D721Med (cell line): ENCODE measurements around the gene SMOC2.

Source experiments
- DNase-seq: peaks from one replicate; pipeline ENCODE4 v3.0.0; 2011; ENCODE audit warnings: low spot score; ENCODE audit not compliant: insufficient read length
- FAIRE-seq: peaks from 2 replicates; lab custom pipeline; 2011; peaks lifted over from hg19 to GRCh38; lab: Jason Lieb, UNC
- TF ChIP-seq, protein P1 (sequence below): IDR thresholded peaks from 2 replicates; pipeline ENCODE4 v1.5.1; 2012; ENCODE audit warnings: mild to moderate bottlenecking, control low read depth; ENCODE audit not compliant: insufficient read depth; ENCODE audit errors: missing control alignments

SMOC2 gene

GRCh38 chr6:168442646-168443045, 1.7 kb downstream of the SMOC2 start:
- DNase-seq (no peak), FAIRE-seq (no peak)
- TF ChIP-seq, protein P1, sequence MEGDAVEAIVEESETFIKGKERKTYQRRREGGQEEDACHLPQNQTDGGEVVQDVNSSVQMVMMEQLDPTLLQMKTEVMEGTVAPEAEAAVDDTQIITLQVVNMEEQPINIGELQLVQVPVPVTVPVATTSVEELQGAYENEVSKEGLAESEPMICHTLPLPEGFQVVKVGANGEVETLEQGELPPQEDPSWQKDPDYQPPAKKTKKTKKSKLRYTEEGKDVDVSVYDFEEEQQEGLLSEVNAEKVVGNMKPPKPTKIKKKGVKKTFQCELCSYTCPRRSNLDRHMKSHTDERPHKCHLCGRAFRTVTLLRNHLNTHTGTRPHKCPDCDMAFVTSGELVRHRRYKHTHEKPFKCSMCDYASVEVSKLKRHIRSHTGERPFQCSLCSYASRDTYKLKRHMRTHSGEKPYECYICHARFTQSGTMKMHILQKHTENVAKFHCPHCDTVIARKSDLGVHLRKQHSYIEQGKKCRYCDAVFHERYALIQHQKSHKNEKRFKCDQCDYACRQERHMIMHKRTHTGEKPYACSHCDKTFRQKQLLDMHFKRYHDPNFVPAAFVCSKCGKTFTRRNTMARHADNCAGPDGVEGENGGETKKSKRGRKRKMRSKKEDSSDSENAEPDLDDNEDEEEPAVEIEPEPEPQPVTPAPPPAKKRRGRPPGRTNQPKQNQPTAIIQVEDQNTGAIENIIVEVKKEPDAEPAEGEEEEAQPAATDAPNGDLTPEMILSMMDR, result no peak

DNA sequence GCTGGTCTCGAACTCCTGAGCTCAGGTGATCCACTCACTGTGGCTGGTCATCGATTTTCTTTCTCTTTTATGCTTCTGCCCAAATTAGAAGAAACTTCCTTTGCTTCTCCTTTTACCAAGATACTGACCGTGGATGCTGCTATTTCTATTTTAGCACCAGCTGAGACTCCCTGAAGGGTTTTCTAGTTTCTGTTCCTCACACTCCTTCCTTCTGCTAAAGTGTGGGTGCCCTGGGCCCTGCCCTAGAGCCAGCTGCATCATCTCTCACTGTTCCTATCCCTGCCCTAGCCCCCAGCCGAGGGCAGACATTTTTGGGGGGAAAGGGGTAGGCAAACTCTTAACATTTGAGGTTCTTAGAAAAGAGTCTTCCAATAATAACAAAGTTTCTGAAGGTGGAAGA, 6.3 kb downstream of the SMOC2 start:
- TF ChIP-seq, protein P1, result no peak
- no peak for FAIRE-seq
- no peak for DNase-seq

DNA sequence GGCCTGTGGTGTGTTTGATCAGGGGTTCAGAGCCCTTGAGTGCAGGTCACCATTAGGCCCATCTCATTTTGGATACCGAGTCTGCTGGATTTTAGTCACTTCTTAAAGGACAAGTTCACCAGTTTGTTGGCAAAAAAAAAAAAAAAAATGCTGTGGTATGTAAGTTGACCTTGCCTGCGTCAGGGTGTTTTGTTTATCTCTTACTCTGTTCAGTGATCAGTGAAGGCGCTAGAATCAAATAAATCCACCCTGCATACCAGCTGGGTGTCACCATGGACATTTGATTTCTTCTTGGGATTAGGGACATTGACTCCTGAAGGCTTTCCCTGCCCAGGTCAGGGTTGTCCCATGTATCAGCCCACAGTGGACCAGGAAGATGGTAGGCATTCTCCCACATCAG, 6.7 kb downstream of the SMOC2 start:
- FAIRE-seq (no peak), DNase-seq (no peak)
- TF ChIP-seq, protein P1, result no peak

DNA sequence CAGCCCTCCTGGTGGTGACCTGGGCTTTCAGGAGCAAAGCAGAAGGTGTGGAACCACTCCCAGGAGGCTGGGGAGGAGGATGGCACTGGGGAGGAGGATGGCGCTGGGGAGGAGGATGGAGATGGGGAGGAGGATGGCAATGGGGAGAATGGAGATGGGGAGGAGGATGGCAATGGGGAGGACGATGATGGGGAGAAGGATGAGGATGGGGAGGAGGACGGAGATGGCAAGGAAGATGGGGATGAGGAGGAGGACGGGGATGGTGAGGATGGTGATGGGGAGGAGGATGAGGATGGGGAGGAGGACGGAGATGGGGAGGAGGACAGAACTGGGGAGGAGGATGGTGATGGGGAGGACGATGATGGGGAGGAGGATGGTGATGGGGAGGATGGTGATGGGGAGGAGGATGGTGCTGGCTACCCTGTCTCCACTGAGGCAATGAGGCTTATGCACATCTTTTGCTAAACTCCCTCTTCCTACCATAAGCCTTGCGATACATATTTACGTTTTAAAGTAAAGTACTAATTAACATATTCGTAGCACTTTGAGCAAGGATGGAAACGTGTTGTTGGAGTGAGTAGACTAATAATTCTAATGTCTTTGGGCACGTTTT, 7.4 kb downstream of the SMOC2 start:
- DNase-seq (no peak), FAIRE-seq (no peak)
- TF ChIP-seq, protein P1, result no peak

DNA sequence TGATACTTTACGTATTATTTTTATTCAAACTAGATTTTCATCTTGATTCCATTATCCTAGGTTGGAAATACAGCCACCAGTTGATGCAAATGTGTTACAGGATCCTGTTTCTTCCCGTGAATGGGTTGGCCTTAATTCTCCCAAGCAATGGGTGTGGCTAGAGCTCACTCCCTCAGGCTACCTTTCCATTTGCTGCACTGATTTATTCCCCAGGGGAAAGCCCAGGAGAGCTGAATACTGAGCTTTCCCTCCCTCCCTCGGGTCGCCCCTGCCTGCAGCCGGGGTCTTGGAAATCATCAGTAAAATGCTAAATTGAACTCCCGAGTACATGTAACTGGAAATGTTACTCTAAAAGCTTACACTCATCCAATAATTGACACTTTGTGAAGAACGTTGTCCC, 9.9 kb downstream of the SMOC2 start:
- DNase-seq (no peak), FAIRE-seq (no peak)
- TF ChIP-seq, protein P1, result no peak

GRCh38 chr6:168451805-168452517, 11.0 kb downstream of the SMOC2 start:
- DNase-seq, result no peak
- FAIRE-seq, result no peak
- TF ChIP-seq, protein P1, result no peak
